Activated CD8-positive, alpha-beta memory T cell treated with anti-CD3 and anti-CD28 coated beads, Interleukin-2, amount 10 ng/mL, durations not matched to agents 7 days and 5 days (primary cell): ENCODE data around the gene TNIP2. TPM values are rescaled to one million over a fixed set of nuclear protein-coding genes. Genes with fewer than 3 reads are reported as not detected.

Experiments used
- ATAC-seq: fragments of 150-1000 bp; cut with Tn5 transposase; one replicate; pipeline ENCODE4 v1.10.0; 2021; ENCODE audit warnings: moderate library complexity
- CTCF ChIA-PET: fragments of 350-600 bp; sonication (Branson Sonifier 250); formaldehyde crosslinking; loops from one replicate; lab custom pipeline; 2021; ENCODE audit warnings: antibody characterized with exemption; lab: Charles Lee
- DNase-seq: peaks from one replicate; pipeline ENCODE4 v3.0.0-alpha.2; 2020
- H3K27ac Mint-ChIP-seq: one replicate; pipeline ENCODE4 v1.8.0; 2021; ENCODE audit warnings: mild to moderate bottlenecking, mixed read lengths
- H3K27me3 Mint-ChIP-seq: one replicate; pipeline ENCODE4 v1.8.0; 2021; ENCODE audit warnings: mixed read lengths
- H3K36me3 Mint-ChIP-seq: one replicate; pipeline ENCODE4 v1.8.0; 2021; ENCODE audit warnings: mild to moderate bottlenecking, mixed read lengths
- H3K4me1 Mint-ChIP-seq: one replicate; pipeline ENCODE4 v1.8.0; 2021; ENCODE audit warnings: mixed read lengths
- H3K4me3 Mint-ChIP-seq: one replicate; pipeline ENCODE4 v1.8.0; 2021; ENCODE audit warnings: mild to moderate bottlenecking, moderate library complexity, mixed read lengths
- H3K9me3 Mint-ChIP-seq: one replicate; pipeline ENCODE4 v1.8.0; 2022; ENCODE audit warnings: low read depth, mixed read lengths
- total RNA-seq, 2 experiments: library from RNA; stranded (reverse); gene quantifications; one replicate each; pipeline ENCODE4 v1.2.3, GENCODE V29; 2021

Gene TNIP2
- total RNA-seq, 2 experiments from 2014 or later = 51.3 to 53.5 TPM

GRCh38 chr4:2699534-2699933 is 56.6 kb downstream of the TNIP2 start:
- CTCF ChIA-PET = no interaction called here
- ATAC-seq = no peak
- no peaks in the 10 kb centered on the region for H3K4me1 Mint-ChIP-seq
- H3K36me3 Mint-ChIP-seq = peaks cover 54% of the 10 kb centered on the region
- H3K4me3 Mint-ChIP-seq = no peak overlapping the region
- no peaks in the 10 kb centered on the region for H3K27me3 Mint-ChIP-seq
- DNase-seq = no peak
- no peaks in the 10 kb centered on the region for H3K9me3 Mint-ChIP-seq
- no peak overlapping the region for H3K27ac Mint-ChIP-seq

- no peak for ATAC-seq
- Mint-ChIP-seq H3K4me3 (no peak overlapping the region), H3K4me1 (no peaks in the 10 kb centered on the region), H3K9me3 (no peaks in the 10 kb centered on the region), H3K27ac (no peak overlapping the region), H3K36me3 (peaks cover 55% of the 10 kb centered on the region), H3K27me3 (no peaks in the 10 kb centered on the region)
- CTCF ChIA-PET = no interaction called here
- DNase-seq = no peak
These were observed 57.1 kb downstream of the TNIP2 start for GRCh38 chr4:2698951-2699505.

GRCh38 chr4:2698504-2698903 is 57.6 kb downstream of the TNIP2 start:
- H3K4me1 Mint-ChIP-seq = no peaks in the 10 kb centered on the region
- CTCF ChIA-PET = no interaction called here
- no peaks in the 10 kb centered on the region for H3K9me3 Mint-ChIP-seq
- DNase-seq (no peak), ATAC-seq (no peak)
- no peaks in the 10 kb centered on the region for H3K27me3 Mint-ChIP-seq
- H3K4me3 Mint-ChIP-seq = no peak overlapping the region
- peaks cover 57% of the 10 kb centered on the region for H3K36me3 Mint-ChIP-seq
- no peak overlapping the region for H3K27ac Mint-ChIP-seq

DNA sequence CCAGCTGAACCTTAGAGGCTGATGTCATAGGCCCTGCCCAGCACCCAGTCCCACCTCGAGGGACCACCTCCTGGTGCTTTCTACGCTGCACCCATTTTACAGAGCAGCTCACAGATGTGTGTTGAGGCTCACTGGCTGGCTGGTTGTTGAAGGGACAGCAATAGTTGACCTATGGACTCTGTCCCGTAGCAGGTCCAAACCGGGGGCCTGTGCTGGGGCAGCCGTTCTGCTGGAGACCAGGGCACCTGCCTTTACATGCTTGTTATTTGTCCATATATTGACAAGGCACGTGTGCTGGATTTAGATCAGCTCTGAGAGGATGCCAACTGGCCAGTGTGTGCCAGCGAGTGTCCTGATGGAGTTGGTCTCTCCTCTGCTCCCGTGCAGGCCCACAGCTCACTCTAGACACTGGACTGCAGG is 58.1 kb downstream of the TNIP2 start:
- no peaks in the 10 kb centered on the region for H3K27me3 Mint-ChIP-seq
- CTCF ChIA-PET = no interaction called here
- no peaks in the 10 kb centered on the region for H3K9me3 Mint-ChIP-seq
- DNase-seq (no peak), ATAC-seq (no peak)
- no peak overlapping the region for H3K27ac Mint-ChIP-seq
- H3K4me1 Mint-ChIP-seq = no peaks in the 10 kb centered on the region
- H3K36me3 Mint-ChIP-seq = peaks cover 57% of the 10 kb centered on the region
- H3K4me3 Mint-ChIP-seq = no peak overlapping the region

- no peaks in the 10 kb centered on the region for H3K27me3 Mint-ChIP-seq
- peaks cover 51% of the 10 kb centered on the region for H3K36me3 Mint-ChIP-seq
- no peaks in the 10 kb centered on the region for H3K9me3 Mint-ChIP-seq
- H3K27ac Mint-ChIP-seq = no peak overlapping the region
- no peak for DNase-seq
- peaks cover 4% of the 10 kb centered on the region for H3K4me1 Mint-ChIP-seq
- H3K4me3 Mint-ChIP-seq = no peak overlapping the region
- ATAC-seq = no peak
- CTCF ChIA-PET = no interaction called here
These were observed 59.7 kb downstream of the TNIP2 start for GRCh38 chr4:2696423-2696822.

DNA sequence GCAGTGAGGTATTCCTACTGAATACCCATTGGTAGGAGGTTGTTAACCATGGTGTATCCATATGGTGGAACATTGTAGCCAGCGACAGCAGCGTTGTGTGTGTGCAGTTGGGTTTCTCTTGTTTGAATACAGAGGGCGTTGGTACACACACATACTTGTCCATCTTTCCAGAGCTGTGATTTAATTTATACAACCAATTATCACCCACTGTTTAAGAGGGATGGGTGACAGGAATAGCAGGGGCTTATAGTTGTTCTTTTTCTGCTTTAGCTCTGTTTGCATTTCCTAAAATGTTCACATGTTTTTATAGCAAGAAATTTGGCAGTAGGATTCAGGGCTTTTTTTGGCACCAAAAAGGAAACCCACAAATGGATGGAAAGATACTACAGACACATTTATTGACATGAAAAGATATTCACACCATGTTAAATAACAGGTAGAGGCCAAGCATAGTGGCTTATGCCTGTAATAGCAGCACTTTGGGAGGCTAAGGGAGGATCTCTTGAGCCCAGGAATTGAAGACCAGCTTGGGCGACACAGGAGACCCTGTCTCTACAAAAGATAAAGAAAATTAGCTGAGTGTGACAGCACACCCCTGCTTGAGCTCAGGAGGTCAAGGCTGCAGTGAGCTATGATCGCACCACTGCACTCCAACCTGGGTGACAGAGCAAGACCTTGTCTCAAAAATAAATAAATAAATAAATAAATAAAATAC is 60.6 kb downstream of the TNIP2 start:
- no peak overlapping the region for H3K4me3 Mint-ChIP-seq
- no peaks in the 10 kb centered on the region for H3K27me3 Mint-ChIP-seq
- H3K9me3 Mint-ChIP-seq = no peaks in the 10 kb centered on the region
- peaks cover 9% of the 10 kb centered on the region for H3K4me1 Mint-ChIP-seq
- ATAC-seq (no peak), DNase-seq (no peak)
- CTCF ChIA-PET = no interaction called here
- peaks cover 55% of the 10 kb centered on the region for H3K36me3 Mint-ChIP-seq
- H3K27ac Mint-ChIP-seq = peak overlapping the region; percentile 22

- Mint-ChIP-seq H3K36me3 (peaks cover 55% of the 10 kb centered on the region), H3K27ac (no peak overlapping the region), H3K4me3 (no peak overlapping the region), H3K9me3 (no peaks in the 10 kb centered on the region), H3K27me3 (no peaks in the 10 kb centered on the region), H3K4me1 (peaks cover 18% of the 10 kb centered on the region)
- DNase-seq (no peak), ATAC-seq (no peak)
- CTCF ChIA-PET = no interaction called here
These were observed 61.4 kb downstream of the TNIP2 start for GRCh38 chr4:2694691-2695090.

DNA sequence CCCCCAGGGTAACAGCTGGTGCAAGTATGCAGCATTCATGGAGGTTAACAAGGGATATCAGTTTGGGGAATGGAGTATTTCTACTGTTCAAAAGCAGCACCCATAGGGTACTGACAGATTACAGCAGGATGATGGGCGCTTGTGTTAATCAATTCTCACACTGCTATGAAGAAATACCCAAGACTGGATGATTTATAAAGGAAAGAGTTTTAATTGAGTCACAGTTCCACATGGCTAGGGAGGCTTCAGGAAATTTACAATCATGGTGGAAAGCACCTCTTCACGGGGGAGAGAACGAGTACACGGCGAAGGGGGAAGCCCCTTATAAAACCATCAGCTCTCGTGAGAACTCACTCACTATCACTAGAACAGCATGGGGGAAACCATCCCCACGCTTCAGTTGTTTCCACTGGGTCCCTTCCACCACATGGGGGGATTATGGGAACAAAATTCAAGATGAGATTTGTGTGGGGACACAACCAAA is 64.1 kb downstream of the TNIP2 start:
- no peaks in the 10 kb centered on the region for H3K27me3 Mint-ChIP-seq

More for the DNA sequence above, 64.1 kb downstream of the TNIP2 start:
- no peaks in the 10 kb centered on the region for H3K9me3 Mint-ChIP-seq
- no peak overlapping the region for H3K4me3 Mint-ChIP-seq
- peaks cover 20% of the 10 kb centered on the region for H3K4me1 Mint-ChIP-seq
- no peak for DNase-seq
- H3K27ac Mint-ChIP-seq = no peak overlapping the region
- ATAC-seq = no peak
- CTCF ChIA-PET = interaction anchor here (1.5 kb wide), 1 partner anchor 22 kb away, joined by 3 read pairs; no protein-coding TSS in a partner anchor
- peaks cover 49% of the 10 kb centered on the region for H3K36me3 Mint-ChIP-seq

Other genes with a start within 250 kb of the TNIP2 start
- 10 to 100 TPM; 30.0 to 37.9 TPM for gene FAM193A, start 219.7 kb downstream of the TNIP2 start, total RNA-seq
- 100 to 1,000 TPM in 1 of 2 experiments, 10 to 100 TPM in 1; 88.0 to 105 TPM for gene SH3BP2, start 36.7 kb upstream of the TNIP2 start, total RNA-seq
- gene ADD1, start 87.5 kb upstream of the TNIP2 start, total RNA-seq = 100 to 1,000 TPM; 251 to 260 TPM
- 10 to 100 TPM; 47.9 to 81.0 TPM for gene NOP14, start 207.1 kb upstream of the TNIP2 start, total RNA-seq
- gene GRK4, start 207.2 kb upstream of the TNIP2 start, total RNA-seq = 1 to 10 TPM; 3.0 to 4.4 TPM